GM20431 (cell line): ENCODE results near the gene STK32B.
"Not testable (repeated sequence)": the region's sequence is repeated elsewhere in the genome, so short reads cannot be mapped to it uniquely, and the experiment has no call there.

ENCODE experiments used
- in situ Hi-C: fragments of 300-500 bp; cut with MseI, MboI; formaldehyde crosslinking; loops from one replicate; pipeline ENCODE4 v1.15.0; 2020; ENCODE audit warnings: low sequenced_read_pairs; ENCODE audit not compliant: unreplicated experiment

Gene STK32B

GRCh38 chr4:5232549-5232948 is 181.3 kb downstream of the STK32B start:
- in situ Hi-C loops = no loop called here

DNA sequence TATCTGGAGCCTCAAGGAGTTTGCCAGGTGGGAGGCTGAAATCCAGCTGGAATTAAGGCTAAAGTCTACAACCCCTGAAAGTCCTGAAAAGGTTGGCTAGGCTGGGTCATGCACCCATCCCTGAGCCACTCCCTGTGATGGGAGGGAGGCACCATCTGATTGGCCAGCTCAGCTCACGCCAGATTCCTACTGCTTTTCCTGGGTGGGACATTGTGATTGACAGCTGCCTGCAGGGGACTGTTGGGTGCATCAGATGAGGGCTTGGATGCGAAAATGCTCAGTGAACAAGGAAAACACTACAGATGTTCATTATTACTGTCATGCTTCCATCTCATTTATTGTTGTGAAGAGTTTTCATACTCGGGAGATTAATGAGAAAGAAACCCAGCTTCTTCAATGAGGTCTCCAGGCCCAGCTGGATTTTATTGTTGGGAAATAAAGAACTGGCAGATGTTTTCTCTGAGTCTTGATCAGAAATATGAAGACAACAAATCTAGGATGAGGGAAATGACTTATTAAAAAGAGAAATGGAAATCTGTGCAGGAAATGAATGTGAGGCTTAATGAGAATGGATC is 185.9 kb downstream of the STK32B start:
- in situ Hi-C loops = no loop called here

GRCh38 chr4:5238173-5238572 is 186.9 kb downstream of the STK32B start:
- in situ Hi-C loops = no loop called here

GRCh38 chr4:5247061-5247460 is 195.8 kb downstream of the STK32B start:
- in situ Hi-C loops = not testable (repeated sequence)

DNA sequence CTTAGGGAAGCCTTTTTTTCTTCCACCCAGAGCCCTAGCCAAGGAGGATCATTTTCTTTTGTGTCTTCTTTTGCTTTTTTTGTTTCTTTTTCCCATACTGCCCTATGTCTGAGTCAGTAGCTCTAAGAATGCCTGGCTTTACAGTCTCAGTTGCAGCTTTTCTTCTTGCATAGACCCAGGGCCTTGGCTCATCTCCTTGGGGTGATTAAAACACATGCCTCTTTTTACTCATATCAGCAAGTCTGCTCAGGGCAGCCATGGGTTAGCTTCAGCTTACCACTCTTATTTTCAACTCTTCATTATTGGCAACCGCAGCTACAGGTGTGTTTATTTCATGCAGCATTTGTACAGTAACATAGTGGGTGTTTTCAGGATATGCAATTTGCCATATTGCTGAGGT is 196.5 kb downstream of the STK32B start:
- in situ Hi-C loops = no loop called here

DNA sequence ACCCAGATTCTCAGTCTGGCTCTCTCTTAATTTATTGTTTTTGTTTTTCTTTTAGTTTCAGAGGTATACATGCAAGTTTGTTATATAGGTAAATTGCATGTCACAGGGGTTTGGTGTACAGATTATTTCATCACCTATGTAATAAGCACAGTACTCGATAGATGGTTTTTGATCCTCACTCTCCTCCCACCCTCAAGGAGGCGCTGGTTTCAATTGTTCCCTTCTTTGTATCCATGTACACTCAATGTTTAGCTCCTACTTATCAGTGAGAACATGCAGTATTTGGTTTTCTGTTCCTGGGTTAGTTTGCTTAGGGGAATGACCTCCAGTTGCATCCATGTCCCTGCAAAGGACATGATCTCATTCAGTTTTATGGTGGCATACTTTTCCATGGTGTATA is 198.4 kb downstream of the STK32B start:
- in situ Hi-C loops = no loop called here

GRCh38 chr4:5250536-5250935 is 199.3 kb downstream of the STK32B start:
- in situ Hi-C loops = not testable (repeated sequence)

GRCh38 chr4:5256421-5256820 is 205.1 kb downstream of the STK32B start:
- in situ Hi-C loops = no loop called here

- in situ Hi-C loops = no loop called here
Measured at GRCh38 chr4:5257086-5257485, 205.8 kb downstream of the STK32B start.

GRCh38 chr4:5259471-5259870 is 208.2 kb downstream of the STK32B start:
- in situ Hi-C loops = no loop called here

- in situ Hi-C loops = no loop called here
Measured at GRCh38 chr4:5260121-5260520, 208.8 kb downstream of the STK32B start.

- in situ Hi-C loops = no loop called here
Measured at GRCh38 chr4:5261866-5262265, 210.6 kb downstream of the STK32B start.

GRCh38 chr4:5266991-5267390 is 215.7 kb downstream of the STK32B start:
- in situ Hi-C loops = no loop called here

DNA sequence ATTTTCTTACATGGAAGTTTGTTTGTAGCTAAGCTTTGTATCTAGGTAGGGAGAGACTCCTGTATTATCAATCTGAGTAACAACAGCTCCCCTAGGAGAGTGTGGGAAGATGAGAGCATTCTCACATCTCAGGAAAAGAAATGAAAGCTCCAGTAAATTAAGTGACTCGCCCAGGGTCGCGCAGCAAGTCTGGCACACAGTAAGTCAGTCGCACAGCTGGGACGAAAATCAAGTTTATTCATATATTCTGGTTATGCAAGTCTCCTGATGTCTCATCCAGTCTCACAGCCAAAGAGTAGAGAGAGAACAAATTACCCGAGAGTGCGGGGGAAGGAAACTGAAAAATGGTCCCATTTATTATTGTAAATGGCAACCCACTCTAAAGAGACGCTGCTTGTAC is 216.1 kb downstream of the STK32B start:
- in situ Hi-C loops = no loop called here

DNA sequence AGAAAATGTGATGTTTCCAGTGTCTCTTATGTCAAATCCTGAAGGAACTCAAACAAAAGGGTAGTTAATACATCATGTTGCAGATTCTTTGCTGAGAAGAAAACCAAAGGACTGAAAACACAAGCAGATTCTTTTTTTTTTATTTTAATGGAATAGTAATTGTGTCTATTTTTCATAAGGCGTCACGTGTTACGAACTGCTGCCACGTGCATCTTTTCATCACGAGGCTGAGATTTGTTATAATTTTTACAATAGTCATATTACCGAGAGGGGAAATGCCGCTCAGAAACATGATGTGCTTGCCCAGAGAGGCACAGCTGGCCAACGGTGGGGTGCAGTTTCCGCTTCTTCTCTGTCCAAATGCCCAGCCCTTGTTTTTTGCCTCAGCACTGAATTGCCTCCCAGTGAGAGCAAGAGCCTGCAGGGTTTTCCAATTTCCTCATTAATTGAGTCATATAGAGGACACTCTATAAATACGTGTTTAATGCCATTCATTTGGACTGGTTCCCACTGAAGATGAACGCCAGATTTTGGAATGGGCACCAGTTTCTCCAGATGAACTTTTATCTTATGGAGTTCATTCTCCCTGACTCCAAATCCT is 225.3 kb downstream of the STK32B start:
- in situ Hi-C loops = no loop called here

DNA sequence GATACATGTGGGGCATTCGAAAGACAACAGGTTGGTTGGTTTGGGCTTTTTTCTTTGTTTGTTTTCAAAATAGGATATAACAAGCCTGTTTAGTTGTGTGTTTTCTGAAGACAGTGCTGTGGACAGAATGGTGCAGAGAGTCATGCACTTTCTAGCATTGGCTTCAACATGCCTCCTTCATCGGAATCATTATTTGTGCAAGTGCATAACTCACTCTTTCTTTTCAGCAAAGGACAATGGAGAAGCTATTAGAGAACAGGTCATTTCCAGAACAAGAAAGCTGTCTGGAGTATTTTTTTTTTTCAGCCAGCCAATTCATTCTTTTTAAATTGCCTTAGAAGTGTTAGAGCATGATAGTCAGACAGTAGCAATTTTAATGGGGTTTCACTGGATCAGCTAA is 225.8 kb downstream of the STK32B start:
- in situ Hi-C loops = no loop called here

GRCh38 chr4:5278213-5278612 is 226.9 kb downstream of the STK32B start:
- in situ Hi-C loops = no loop called here

DNA sequence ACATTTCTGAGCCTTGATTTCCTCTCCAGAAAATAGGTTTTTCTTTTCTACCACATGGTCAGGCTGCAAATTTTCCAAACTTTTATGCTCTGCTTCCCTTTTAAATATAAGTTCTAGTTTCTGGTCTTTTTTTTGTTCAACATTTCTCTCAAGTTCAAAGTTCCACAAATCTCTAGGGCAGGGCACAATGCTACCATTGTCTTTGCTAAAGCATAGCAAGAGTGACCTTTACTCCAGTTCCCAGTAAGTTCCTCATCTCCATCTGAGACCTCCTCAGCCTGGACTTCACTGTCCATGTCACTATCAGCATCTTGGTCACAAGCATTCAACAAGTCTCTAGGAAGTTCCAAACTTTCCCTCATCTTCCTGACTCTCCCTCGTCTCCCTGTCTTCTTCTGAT is 228.8 kb downstream of the STK32B start:
- in situ Hi-C loops = not testable (repeated sequence)

- in situ Hi-C loops = no loop called here
Measured at GRCh38 chr4:5280828-5281227, 229.5 kb downstream of the STK32B start.

- in situ Hi-C loops = no loop called here
Measured at GRCh38 chr4:5283837-5284236, 232.6 kb downstream of the STK32B start.

- in situ Hi-C loops = no loop called here
Measured at GRCh38 chr4:5284517-5284916, 233.2 kb downstream of the STK32B start.

DNA sequence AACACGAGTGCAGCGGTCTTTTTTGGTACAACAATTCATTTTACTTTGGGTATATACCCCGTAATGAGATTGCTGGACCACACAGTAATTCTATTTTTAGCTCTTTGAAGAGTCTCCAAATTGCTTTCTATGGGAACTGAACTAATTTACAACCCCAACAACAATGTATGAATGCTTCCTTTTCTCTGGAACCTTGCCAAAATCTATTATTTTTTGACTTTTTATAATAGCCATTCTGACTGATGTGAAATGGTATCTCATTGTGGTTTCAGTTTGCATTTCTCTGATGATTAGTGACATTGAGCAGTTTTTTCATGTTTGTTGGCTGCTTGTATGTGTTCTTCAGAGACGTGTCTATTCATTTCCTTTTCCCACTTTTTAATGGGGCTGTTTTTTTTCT is 240.8 kb downstream of the STK32B start:
- in situ Hi-C loops = no loop called here
